GM21528 (cell line): ENCODE results near the gene NFATC1.

Experiments
- ATAC-seq: cut with Tn5 transposase; IDR thresholded peaks from one replicate; pipeline ENCODE4 v1.9.1; 2021; ENCODE audit warnings: mild to moderate bottlenecking, moderate library complexity; ENCODE audit not compliant: unreplicated experiment, low FRiP score

NFATC1 gene

DNA sequence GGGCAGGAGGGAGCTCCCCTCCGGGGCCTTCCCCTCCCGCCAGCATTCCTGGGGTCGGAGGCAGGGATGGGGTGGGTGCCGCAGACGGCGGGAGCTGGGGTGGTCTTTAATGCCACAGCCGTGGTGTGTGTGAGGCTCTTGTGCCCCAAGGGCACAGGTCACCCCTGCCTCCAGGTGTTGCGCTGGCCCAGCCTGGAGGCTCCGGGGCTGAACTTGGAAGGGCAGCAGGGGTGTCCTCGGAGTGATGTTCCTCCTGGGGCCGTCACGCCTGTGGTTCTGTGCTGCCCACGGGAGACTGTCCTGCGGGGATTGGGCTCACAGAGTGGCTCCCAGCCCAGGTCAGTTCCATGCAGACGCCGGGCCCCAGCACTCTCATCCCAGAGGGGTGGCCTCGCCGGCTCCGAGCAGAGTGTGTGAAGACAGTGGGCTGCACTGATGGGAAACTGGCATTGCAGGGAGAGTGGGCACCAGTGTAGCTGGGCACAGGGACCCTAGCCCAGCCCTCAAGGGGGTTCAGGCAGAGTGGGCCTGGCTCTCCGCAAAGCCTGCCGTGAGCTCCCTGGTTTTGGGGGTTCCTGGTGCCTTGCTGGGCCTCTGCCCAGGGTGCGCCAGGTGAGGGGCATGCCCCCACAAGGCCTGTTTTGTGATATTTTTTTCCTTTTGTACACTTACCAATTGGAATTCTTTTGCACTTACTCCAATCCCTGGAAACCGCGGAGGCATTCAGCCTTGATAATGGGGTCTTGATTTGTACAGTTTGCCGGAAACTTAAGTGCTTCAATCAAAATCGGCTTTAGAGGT lies 56.7 kb downstream of the NFATC1 start:
- ATAC-seq: no peak

DNA sequence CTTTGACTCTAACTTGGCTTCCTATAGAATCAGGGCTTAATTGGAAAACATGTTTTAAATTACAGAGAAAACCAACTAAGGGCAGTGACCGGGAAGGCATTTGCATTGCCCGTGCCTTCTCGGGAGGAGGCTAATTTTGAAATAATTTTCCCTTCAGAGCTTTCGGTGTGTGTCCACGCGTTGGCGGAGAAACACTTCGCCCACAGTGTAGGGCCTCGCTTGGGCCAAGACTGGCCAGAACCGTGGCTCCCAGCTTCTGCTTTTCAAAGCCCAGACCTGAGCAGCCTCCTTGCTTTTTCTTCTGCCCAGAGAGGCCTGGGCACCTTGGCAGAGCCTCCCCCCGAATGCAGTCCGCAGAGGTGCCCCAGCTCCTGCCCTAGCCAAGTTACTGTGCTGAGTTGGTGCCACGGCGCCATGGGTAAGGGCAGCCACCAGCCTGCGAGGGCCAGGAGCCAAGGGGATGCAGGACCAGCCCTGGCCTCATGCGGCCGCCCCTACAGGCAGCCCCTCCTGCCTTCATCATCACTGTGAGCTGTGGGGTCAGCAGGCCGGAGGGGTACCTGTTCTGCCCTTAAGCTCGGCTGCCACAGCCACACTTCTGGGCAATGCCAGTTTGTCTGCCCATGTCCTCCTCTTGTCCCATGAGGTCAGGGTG lies 57.4 kb downstream of the NFATC1 start:
- no peak for ATAC-seq

DNA sequence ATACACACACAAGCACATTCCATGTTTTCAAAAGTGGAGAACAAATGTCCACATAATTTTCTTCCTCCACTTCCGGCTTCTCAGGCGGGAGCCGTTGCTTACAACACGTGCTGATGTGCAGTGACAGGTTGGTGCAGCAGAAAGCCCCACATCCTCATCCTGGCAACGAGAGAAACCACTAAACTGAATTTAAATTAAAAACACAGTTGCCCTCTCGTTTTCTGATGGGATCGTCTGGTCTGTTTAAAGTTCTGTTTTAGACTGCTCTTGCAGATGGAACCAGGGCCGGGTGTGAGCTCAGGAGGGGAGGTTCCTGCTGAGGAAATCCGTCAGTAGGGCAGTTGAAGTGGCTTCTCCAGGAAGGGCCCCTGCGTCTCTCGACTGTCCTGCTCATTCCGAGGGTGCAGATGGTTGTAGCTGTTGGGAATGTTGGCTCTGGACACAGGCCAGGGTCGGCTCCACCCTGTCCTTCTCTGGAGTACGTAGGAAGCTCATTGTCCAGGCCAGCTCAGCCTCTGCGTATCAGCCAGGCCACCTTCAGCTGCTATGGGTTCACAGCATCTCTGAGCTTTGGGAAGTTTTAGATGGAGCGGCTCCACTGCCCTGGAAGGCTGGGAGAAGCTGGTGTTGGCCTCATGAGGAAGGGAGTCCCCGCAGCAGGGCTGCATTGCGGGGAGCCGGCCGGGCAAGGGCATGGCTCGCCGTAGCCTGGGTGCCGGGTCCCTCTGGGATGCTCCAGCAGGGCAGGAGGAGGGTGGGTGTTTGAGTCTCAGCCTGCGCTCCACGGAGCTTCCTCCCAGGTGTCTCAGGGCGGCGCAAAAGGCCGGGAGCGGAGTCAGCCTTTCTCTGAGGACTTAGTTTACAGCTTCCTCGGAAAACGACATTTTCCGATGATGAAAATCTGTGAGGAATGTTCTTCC lies 58.3 kb downstream of the NFATC1 start:
- ATAC-seq: no peak

DNA sequence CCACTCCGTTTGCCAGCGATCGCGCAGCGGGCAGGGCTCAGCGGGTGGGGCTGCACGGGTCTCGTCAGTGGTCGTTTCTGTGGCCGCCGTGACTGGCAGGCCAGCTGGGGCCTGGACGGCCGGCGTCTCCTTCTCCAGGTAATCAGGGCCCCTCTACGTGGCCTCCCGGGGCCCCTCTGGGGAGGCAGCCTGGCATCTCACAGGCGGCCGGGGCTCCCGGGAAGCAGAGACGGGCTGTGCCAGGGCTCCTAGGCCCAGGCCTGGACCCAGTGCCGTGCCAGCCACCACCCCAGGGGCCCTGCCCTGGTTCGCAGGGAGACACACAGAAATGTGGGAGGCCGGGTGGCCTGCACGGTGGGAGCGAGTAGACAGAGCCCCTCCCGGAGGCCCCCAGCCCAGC lies 59.5 kb downstream of the NFATC1 start:
- no peak for ATAC-seq

DNA sequence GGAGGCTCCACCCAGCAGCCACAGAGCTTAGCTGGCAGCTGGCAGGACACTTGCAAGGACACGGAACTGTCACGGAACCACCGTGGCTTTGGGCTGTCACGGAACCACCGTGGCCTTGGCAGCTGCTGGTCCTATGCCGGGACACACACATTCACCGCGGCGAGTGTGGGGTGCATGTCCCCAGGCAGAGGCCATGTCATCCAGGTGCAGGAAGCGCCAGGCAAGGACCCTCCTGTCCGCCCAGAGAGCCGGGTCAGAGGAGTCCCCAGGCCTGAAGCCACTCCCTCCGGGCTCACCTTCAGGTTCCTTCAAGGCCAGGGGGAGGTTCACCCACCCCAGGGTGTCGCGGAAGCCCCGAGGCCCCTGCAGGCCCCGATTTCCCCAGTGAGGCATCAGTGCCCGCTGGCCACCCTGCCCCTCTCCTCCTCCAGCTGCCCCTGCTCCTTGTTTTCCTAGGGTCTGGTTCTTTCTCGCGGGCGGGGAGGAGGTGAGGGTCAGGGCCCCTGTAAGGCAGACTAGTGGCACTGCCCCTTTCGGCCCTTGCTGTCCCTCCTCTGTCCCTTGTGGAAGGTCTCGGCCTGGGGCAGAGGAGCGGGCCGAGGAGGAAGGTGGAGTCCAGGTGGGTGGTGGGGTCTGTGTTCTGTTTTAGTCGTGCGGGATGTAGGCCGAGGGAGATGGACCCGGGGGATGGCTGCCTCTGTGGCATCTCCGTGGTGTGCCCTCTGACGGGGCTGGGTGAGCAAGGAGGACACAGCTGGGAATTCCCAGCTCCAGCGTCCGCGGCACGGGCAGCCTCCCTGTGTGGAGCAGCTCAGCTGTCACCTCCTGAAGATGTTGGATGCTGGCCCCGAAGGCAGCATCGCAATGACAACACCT lies 60.6 kb downstream of the NFATC1 start:
- ATAC-seq: no peak

DNA sequence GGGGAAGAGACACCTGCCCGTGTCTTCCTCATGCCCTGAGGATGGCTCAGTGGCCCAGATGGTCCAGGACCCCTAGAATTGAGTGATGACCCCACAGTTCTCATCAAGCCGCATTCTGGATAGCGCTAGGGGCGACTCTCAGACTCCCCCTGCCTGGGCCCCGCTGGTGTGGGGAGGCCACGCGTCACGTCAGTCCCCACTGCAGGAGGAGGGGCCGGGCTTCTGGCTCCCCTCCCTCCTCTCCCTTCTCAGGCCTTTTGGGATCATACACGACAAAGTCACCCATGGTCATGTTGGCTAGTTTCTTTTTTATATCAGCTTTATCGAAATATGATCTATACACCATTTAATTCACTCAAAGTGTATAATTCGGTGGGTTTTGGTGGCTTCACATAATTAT lies 61.5 kb downstream of the NFATC1 start:
- no peak for ATAC-seq

DNA sequence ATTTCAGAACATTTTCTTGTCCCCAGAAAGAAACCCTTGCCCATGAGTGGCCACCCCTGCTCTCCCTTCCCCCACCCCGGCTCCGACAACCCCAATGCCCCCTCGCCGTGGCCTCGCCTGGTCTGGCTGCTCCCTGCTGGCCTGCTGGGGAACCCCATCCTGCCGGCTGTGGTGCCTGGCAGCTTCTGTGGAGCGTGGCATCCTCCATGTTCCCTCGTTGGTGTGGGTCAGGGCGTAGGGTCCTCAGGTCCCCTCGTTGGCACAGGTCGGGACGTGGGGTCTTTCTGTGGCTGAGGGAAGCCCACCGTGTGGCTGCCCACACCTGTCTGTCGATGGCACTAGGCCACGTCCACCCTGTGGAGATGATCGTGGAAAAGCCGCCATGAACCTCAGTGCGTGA lies 61.9 kb downstream of the NFATC1 start:
- no peak for ATAC-seq

DNA sequence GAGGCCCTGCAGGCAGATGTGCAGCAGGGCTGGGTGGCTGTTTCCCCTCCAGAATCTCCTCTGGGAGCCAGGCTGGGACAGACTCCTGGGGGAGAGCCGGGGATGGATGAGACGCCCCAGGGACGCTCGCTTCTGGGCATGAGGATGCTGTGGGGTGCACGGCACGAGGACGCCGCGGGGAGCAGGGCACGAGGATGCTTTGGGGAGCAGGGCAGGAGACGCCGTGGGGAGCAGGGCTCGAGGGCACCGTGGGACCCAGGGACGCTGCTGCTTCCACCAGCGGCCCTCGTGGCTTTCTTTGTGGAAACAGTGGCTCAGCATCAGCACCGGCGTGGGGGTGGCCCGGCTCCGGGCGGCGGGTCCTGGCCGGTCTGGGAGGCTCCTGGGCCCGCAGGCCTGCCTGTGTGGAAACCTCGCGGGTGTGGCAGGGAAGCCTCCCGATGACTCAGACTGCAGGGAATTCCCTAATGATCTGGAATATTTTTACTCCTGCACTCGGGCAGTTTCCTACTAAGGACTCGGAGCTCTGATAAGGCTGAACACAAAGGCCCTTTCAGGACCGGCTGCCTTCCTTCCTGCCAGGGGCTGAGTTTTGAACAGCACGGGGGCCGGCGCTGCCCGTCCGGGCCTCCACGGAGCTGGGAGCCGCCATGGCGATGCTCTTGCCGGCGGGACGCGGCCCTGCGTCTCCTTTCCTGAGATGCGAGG lies 62.6 kb downstream of the NFATC1 start:
- ATAC-seq: no peak

DNA sequence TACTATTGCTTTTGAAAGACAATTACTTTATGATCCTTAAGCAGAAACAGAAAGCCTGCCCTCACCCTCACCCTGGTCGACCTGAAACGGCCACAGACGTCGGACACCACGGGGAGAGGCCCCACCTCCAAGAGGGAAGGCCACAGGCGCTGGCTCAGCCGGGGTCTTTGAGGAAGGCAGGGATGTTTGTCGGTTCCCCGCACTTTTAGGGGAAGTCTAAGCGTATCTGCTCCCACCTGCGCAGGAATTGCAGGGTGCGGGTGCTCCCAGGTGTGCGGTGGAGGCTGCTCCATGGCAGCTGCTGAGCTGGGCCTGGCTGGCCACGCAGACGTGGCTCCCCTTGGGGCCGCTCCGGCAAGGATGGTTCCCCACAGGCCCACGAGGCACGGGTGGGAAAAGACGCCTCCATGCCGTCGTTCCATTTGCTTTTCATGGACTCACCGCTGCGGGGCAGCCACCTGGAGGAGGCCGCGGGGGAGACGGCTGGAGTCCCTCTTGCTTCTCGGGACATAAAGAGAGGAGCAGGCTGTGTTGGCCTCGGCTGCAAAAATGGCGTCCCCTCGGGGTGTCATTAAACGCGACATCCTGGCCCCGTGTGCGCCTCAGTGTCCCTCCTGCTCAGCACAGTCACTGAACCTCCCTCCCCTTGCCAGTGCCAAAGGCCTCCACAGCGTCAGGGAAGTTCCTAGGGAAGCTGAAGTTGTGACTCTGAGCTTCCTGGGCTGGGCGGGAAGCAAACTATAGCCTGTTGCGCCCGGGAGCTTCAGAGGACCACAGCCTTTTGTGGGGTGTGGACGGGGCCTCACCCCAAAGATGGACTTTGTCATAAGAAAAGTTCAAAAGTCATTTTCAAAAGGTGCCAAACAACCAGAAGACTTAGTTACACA lies 63.4 kb downstream of the NFATC1 start:
- no peak for ATAC-seq

DNA sequence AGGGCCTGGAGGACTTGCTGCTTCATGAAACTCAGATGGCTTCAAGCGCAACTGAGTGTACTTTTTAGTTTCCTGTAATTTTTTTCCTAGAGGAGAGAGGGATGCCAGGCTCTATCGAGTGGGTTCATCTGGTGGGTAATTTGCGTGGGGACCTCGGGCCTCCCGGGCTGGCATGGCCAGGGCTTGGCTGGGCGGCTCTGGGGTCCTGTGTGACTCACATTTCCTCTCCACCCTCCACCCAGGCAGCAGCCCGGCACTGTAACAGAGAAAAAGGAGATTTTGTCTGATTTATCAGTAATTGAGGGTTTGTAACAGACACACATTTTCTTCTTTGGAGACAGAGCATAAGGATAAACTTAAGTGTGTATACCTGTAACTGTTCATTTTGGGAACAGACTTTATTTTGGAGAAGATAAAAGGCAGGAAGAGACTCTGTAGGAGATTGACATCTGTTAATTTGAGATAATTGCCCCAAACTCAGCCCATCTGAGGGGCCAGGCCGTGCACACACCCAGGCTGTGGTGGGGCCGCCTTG lies 64.3 kb downstream of the NFATC1 start:
- peak; percentile 41 for ATAC-seq

DNA sequence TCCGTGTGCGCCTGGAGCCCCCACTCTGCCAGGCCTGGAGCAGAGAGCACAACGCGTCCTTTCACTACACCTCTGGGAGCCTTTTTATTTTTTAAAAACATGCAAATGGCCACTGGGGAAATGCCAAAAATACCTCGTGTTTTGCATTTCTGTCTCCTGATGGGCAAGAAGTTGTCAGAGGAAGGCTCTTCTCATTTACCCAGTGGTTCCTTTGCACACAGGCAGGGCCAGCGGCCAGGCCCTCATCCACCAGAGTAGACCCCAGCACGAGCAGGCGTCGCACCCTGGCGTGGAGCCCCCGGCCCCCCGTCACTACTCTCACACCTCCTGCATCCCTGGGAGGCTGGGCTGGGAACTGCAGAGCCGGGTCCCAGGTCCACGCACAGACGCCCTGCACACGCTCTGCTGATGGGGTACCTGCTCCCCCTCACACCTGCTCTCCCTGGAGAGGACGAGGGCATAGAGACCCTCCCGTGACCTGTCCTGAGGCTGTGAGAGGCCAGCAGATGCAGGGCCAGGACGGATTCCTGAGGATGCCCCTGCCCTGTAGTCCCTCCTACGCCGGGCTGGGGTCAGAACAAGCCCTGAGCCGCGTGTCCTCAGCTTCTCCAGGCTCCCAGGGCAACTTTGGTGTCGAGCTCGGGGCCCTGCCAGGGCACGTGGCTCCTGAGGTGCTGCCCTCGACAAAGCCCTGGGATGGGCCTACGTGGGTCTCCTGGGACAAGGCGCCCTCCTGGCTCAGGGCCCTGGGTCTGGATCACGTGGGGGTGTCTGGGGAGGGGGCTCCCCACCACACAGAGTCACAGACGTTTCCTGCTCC lies 65.0 kb downstream of the NFATC1 start:
- peak; percentile 74 for ATAC-seq

DNA sequence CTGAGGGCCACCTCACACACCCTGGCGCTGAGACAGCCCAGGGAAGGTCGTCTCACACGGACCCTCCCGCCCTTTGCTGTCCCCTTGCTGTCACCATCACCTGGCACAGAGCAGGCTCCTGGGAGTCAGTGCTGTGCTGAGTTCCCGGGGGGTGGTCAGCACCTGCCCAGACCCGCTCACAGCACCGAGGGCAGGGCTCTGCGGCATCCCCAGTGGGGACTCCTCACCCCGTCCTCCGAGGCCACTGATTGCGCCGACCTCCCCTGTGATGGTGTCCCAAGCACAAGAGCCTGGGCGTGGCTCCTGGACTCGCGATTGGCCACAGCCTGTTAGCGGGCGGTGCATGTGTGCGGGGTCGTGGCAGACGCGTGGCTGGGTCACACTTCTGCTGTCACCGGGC lies 65.9 kb downstream of the NFATC1 start:
- no peak for ATAC-seq

DNA sequence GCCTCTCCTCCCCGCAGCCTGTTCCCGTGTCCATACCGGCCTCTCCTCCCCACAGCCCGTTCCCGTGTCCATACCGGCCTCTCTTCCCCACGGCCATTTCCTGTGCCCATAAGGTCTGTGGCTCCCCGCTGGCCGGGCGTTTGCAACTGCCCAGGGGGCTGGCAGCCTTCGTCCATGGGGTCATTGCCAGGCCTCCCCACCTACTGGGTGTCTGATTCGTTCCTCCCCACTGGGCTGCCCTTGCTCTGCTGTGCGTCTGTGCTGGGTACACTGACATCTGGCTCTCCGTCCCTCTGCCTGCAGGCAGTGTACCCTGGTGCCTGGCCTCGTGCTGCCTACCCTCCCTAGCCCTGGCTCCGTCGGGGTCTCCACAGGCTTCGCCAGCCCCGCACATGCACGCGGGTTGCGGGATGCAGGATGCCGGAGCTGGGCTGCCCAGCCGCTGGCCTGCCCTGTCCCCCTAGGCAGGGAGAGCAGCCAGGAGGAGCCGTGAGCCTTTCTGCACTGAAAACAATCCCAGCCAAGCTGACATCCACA lies 67.8 kb downstream of the NFATC1 start:
- no peak for ATAC-seq

DNA sequence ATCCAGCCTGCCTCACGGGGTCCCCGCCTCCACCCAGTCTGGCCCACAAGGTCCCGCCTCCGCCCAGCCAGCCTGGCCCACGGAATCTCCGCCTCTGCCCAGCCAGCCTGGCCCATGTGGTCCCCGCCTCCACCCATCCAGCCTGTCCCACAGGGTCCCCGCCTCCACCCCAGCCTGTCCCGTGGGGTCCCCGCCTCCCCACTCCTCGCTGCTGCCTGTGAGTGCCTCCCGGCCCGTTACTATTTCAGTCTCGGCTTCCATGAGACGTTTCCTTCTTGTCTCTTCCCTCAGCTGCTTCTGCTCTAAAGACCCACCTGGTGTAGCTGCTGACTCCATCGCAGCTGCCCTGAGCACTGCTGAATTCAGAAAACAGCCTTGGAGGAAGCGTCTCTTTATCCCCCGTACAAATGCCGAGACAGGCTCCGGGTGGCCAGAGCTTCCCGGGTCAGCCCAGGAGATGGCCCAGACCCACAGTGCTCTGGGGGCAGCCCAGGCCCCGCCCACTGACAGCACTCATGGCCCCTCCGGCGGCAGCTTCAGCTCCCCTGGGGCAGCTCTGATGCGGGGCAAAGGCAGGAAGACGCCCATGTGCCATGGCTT lies 69.8 kb downstream of the NFATC1 start:
- peak; percentile 84 for ATAC-seq

DNA sequence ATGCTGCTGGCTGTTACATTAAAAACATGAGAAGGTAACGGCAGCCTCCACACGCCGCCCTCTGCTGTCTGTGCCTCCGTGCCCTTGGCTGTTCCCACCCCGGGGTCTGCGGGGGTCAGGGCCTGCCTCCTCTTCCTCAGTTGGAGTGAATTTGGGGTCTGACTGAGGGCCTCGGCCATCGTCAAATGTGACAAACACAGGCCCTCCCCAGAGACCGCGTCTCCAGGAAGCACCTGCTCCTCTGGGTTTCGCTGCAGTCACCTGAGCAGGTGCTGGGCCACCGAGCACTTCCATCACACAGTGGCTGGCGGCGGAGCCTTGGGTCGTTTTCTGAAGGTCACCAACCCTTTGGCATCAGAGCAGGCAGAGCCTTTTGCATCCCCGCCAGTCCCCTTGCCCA lies 70.9 kb downstream of the NFATC1 start:
- peak; percentile 39 for ATAC-seq

DNA sequence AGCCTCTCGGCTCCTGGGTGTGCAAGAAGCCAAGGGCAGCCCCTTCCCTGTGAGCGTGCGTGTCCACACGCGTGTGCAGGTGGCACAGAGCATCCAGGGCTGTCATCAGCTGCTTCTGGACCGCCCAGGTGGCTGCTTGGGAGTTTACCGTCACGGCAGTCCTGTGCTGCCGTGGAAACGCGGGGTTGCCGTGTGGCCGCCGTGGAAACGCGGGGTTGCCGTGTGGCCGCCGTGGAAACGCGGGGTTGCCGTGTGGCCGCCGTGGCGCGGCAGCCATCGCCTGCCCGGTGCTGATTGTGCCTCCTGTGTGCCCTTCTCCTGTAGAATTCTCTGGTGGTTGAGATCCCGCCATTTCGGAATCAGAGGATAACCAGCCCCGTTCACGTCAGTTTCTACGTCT lies 71.4 kb downstream of the NFATC1 start:
- ATAC-seq: no peak
